SK-N-SH treated with all-trans-retinoic acid at 6 μM for 48 hours (cell line): Measurements from ENCODE around the gene PLEKHG2.
A peak's percentile ranks its signal among the peaks of the same experiment; 100 is the strongest.

Source experiments
- ATAC-seq: fragments of 200-7000 bp; cut with Tn5 transposase; 3 replicates; pipeline ENCODE4 v1.9.1; 2020; ENCODE audit warnings: mild to moderate bottlenecking, moderate library complexity
- ARNTL ChIP-seq: fragments of 450-650 bp; formaldehyde crosslinking; IDR thresholded peaks from 2 replicates; pipeline ENCODE4 v1.5.0; 2020; ENCODE audit warnings: low read depth, mild to moderate bottlenecking, moderate library complexity, borderline replicate concordance
- BACH2 ChIP-seq: fragments of 250-450 bp; sonication (Bioruptor Pico); IDR thresholded peaks from 2 replicates; pipeline ENCODE4 v1.9.0; 2021; ENCODE audit warnings: mild to moderate bottlenecking, borderline replicate concordance
- CSDC2 ChIP-seq: fragments of 250-450 bp; sonication (Bioruptor Pico); IDR thresholded peaks from 2 replicates; pipeline ENCODE4 v1.5.0; 2020; ENCODE audit warnings: mild to moderate bottlenecking, moderate library complexity
- ESRRG ChIP-seq: fragments of 250-450 bp; sonication (Bioruptor Pico); IDR thresholded peaks from 2 replicates; pipeline ENCODE4 v1.6.1; 2021; ENCODE audit warnings: mild to moderate bottlenecking
- GLIS3 ChIP-seq: fragments of 250-450 bp; sonication (Bioruptor Pico); IDR thresholded peaks from 2 replicates; pipeline ENCODE4 v1.5.0; 2020; ENCODE audit warnings: mild to moderate bottlenecking, moderate library complexity
- ISL1 ChIP-seq: fragments of 250-450 bp; sonication (Bioruptor Pico); IDR thresholded peaks from 2 replicates; pipeline ENCODE4 v2.1.2; 2022; ENCODE audit warnings: mild to moderate bottlenecking, moderate library complexity
- OSR1 ChIP-seq: fragments of 250-450 bp; sonication (Bioruptor Pico); IDR thresholded peaks from 2 replicates; pipeline ENCODE4 v1.8.0; 2022; ENCODE audit warnings: moderate library complexity, mild to moderate bottlenecking, inconsistent platforms
- PPARA ChIP-seq: fragments of 250-450 bp; sonication (Bioruptor Pico); IDR thresholded peaks from 2 replicates; pipeline ENCODE4 v1.5.0; 2020; ENCODE audit warnings: mild to moderate bottlenecking, borderline replicate concordance
- RARB ChIP-seq: fragments of 250-450 bp; sonication (Bioruptor Pico); IDR thresholded peaks from 2 replicates; pipeline ENCODE4 v1.8.0; 2021; ENCODE audit warnings: mild to moderate bottlenecking, moderate library complexity
- SNAI2 ChIP-seq: fragments of 250-450 bp; sonication (Bioruptor Pico); IDR thresholded peaks from 2 replicates; pipeline ENCODE4 v1.5.0; 2020; ENCODE audit warnings: mild to moderate bottlenecking, moderate library complexity
- TCF4 ChIP-seq: fragments of 250-450 bp; sonication (Bioruptor Pico); IDR thresholded peaks from 2 replicates; pipeline ENCODE4 v1.8.0; 2021; ENCODE audit warnings: mild to moderate bottlenecking, moderate library complexity, borderline replicate concordance
- TOX ChIP-seq: fragments of 250-450 bp; sonication (Bioruptor Pico); IDR thresholded peaks from 2 replicates; pipeline ENCODE4 v1.8.0; 2021; ENCODE audit warnings: mild to moderate bottlenecking, moderate library complexity, borderline replicate concordance
- ZC3H10 ChIP-seq: fragments of 250-450 bp; sonication (Bioruptor Pico); IDR thresholded peaks from 2 replicates; pipeline ENCODE4 v1.5.1; 2021; ENCODE audit warnings: mild to moderate bottlenecking, moderate library complexity
- ZFP3 ChIP-seq: fragments of 250-450 bp; sonication (Bioruptor Pico); IDR thresholded peaks from 2 replicates; pipeline ENCODE4 v1.5.0; 2020; ENCODE audit warnings: mild to moderate bottlenecking, moderate library complexity
- ZFP30 ChIP-seq: fragments of 450-650 bp; formaldehyde crosslinking; IDR thresholded peaks from 2 replicates; pipeline ENCODE4 v1.5.0; 2022; ENCODE audit warnings: mild to moderate bottlenecking, moderate library complexity
- ZNF565 ChIP-seq: fragments of 450-650 bp; formaldehyde crosslinking; conservative IDR thresholded peaks from 2 replicates; pipeline ENCODE4 v1.5.0; 2020; ENCODE audit warnings: low read depth, mild to moderate bottlenecking, moderate library complexity
- ZNF70 ChIP-seq: fragments of 450-650 bp; formaldehyde crosslinking; IDR thresholded peaks from 2 replicates; pipeline ENCODE4 v1.5.0; 2020; ENCODE audit warnings: mild to moderate bottlenecking, moderate library complexity
- ZNF8 ChIP-seq: fragments of 450-650 bp; formaldehyde crosslinking; IDR thresholded peaks from 2 replicates; pipeline ENCODE4 v1.5.0; 2020; ENCODE audit warnings: mild to moderate bottlenecking, moderate library complexity
- TF ChIP-seq, protein P1 (sequence below): fragments of 250-450 bp; sonication (Bioruptor Pico); IDR thresholded peaks from 2 replicates; pipeline ENCODE4 v1.8.0; 2021; ENCODE audit warnings: low read depth, mild to moderate bottlenecking, moderate library complexity, borderline replicate concordance
- TF ChIP-seq, protein P2 (sequence below): fragments of 250-450 bp; sonication (Bioruptor Pico); IDR thresholded peaks from 2 replicates; pipeline ENCODE4 v1.8.0; 2020; ENCODE audit warnings: mild to moderate bottlenecking, moderate library complexity, borderline replicate concordance
- TF ChIP-seq, protein P3 (sequence below): fragments of 250-450 bp; sonication (Bioruptor Pico); IDR thresholded peaks from 2 replicates; pipeline ENCODE4 v1.5.1; 2021; ENCODE audit warnings: mild to moderate bottlenecking, moderate library complexity
- TF ChIP-seq, protein P4 (sequence below): fragments of 250-450 bp; sonication (Bioruptor Pico); IDR thresholded peaks from 2 replicates; pipeline ENCODE4 v1.5.0; 2020; ENCODE audit warnings: mild to moderate bottlenecking, moderate library complexity

Gene PLEKHG2

DNA sequence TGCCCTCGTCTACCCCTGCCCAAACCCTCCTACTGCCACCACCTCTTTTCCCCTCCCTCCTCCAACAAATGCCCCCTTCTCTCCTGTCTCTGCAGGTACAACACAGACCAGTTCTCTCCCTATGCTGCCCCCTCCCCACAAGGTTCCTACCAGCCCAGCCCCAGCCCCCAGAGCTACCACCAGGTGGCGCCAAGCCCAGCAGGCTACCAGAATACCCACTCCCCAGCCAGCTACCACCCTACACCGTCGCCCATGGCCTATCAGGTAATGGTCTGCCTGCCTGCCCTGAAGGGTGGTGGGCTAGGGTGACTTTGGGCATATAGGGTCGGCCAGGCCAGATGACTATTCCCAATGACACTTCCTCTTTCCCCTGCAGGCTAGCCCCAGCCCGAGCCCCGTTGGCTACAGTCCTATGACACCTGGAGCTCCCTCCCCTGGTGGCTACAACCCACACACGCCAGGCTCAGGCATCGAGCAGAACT lies 61.7 kb downstream of the PLEKHG2 start:
- ATAC-seq: peak; percentile 85
- TF ChIP-seq GLIS3 (CRISPR knock-in tag) (no peak), ZC3H10 (CRISPR knock-in tag) (no peak), ESRRG (no peak), TOX (CRISPR knock-in tag) (no peak), ARNTL (CRISPR knock-in tag) (no peak), ZNF70 (CRISPR knock-in tag) (no peak), OSR1 (CRISPR knock-in tag) (no peak), ZNF8 (CRISPR knock-in tag) (no peak), TCF4 (CRISPR knock-in tag) (no peak), ZNF565 (CRISPR knock-in tag) (no peak), ISL1 (CRISPR knock-in tag) (no peak), SNAI2 (no peak), ZFP30 (CRISPR knock-in tag) (no peak), ZFP3 (CRISPR knock-in tag) (no peak)
- TF ChIP-seq, protein P1, sequence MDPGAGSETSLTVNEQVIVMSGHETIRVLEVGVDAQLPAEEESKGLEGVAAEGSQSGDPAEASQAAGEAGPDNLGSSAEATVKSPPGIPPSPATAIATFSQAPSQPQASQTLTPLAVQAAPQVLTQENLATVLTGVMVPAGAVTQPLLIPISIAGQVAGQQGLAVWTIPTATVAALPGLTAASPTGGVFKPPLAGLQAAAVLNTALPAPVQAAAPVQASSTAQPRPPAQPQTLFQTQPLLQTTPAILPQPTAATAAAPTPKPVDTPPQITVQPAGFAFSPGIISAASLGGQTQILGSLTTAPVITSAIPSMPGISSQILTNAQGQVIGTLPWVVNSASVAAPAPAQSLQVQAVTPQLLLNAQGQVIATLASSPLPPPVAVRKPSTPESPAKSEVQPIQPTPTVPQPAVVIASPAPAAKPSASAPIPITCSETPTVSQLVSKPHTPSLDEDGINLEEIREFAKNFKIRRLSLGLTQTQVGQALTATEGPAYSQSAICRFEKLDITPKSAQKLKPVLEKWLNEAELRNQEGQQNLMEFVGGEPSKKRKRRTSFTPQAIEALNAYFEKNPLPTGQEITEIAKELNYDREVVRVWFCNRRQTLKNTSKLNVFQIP: no peak
- TF ChIP-seq, protein P2, sequence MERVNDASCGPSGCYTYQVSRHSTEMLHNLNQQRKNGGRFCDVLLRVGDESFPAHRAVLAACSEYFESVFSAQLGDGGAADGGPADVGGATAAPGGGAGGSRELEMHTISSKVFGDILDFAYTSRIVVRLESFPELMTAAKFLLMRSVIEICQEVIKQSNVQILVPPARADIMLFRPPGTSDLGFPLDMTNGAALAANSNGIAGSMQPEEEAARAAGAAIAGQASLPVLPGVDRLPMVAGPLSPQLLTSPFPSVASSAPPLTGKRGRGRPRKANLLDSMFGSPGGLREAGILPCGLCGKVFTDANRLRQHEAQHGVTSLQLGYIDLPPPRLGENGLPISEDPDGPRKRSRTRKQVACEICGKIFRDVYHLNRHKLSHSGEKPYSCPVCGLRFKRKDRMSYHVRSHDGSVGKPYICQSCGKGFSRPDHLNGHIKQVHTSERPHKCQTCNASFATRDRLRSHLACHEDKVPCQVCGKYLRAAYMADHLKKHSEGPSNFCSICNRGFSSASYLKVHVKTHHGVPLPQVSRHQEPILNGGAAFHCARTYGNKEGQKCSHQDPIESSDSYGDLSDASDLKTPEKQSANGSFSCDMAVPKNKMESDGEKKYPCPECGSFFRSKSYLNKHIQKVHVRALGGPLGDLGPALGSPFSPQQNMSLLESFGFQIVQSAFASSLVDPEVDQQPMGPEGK: no peak
- TF ChIP-seq, protein P3, sequence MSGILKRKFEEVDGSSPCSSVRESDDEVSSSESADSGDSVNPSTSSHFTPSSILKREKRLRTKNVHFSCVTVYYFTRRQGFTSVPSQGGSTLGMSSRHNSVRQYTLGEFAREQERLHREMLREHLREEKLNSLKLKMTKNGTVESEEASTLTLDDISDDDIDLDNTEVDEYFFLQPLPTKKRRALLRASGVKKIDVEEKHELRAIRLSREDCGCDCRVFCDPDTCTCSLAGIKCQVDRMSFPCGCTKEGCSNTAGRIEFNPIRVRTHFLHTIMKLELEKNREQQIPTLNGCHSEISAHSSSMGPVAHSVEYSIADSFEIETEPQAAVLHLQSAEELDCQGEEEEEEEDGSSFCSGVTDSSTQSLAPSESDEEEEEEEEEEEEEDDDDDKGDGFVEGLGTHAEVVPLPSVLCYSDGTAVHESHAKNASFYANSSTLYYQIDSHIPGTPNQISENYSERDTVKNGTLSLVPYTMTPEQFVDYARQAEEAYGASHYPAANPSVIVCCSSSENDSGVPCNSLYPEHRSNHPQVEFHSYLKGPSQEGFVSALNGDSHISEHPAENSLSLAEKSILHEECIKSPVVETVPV (CRISPR knock-in tag): no peak

DNA sequence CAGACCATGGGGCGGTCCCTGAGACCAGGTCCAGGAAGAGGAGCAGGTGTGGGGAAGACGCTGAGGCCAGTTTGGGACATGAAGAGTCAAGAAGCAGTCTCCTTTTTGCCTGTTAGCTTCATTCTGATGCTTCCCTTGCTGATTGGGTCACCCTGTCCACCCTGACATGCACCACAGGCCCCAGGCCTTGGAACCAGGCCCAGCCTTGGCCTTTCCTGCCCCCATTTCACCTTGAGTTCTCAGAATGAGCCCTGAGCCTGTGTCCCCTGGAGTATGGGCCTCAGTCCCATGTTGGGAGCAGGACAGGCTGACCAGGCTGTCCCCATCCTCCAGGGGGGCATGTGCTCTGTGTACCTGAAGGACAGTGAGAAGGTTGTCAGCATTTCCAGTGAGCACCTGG lies 63.3 kb downstream of the PLEKHG2 start:
- no peak for ATAC-seq
- TF ChIP-seq ISL1 (CRISPR knock-in tag): no peak
- TF ChIP-seq BACH2 (CRISPR knock-in tag): no peak
- no peak for TF ChIP-seq SNAI2
- TF ChIP-seq, protein P3 (CRISPR knock-in tag): no peak
- no peak for TF ChIP-seq RARB
- TF ChIP-seq ZNF70 (CRISPR knock-in tag): no peak
- no peak for TF ChIP-seq ESRRG
- no peak for TF ChIP-seq ZFP30 (CRISPR knock-in tag)
- no peak for TF ChIP-seq ZNF565 (CRISPR knock-in tag)
- TF ChIP-seq TCF4 (CRISPR knock-in tag): no peak
- TF ChIP-seq, protein P2: no peak
- no peak for TF ChIP-seq CSDC2 (CRISPR knock-in tag)
- no peak for TF ChIP-seq ARNTL (CRISPR knock-in tag)
- TF ChIP-seq GLIS3 (CRISPR knock-in tag): no peak
- TF ChIP-seq, protein P4, sequence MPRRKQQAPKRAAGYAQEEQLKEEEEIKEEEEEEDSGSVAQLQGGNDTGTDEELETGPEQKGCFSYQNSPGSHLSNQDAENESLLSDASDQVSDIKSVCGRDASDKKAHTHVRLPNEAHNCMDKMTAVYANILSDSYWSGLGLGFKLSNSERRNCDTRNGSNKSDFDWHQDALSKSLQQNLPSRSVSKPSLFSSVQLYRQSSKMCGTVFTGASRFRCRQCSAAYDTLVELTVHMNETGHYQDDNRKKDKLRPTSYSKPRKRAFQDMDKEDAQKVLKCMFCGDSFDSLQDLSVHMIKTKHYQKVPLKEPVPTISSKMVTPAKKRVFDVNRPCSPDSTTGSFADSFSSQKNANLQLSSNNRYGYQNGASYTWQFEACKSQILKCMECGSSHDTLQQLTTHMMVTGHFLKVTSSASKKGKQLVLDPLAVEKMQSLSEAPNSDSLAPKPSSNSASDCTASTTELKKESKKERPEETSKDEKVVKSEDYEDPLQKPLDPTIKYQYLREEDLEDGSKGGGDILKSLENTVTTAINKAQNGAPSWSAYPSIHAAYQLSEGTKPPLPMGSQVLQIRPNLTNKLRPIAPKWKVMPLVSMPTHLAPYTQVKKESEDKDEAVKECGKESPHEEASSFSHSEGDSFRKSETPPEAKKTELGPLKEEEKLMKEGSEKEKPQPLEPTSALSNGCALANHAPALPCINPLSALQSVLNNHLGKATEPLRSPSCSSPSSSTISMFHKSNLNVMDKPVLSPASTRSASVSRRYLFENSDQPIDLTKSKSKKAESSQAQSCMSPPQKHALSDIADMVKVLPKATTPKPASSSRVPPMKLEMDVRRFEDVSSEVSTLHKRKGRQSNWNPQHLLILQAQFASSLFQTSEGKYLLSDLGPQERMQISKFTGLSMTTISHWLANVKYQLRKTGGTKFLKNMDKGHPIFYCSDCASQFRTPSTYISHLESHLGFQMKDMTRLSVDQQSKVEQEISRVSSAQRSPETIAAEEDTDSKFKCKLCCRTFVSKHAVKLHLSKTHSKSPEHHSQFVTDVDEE (CRISPR knock-in tag): no peak
- TF ChIP-seq PPARA (CRISPR knock-in tag): no peak
- no peak for TF ChIP-seq TOX (CRISPR knock-in tag)
